HG03045 (cell line): Measurements from ENCODE around the gene COL6A6.
"Not testable (repeated sequence)": the region's sequence is repeated elsewhere in the genome, so short reads cannot be mapped to it uniquely, and the experiment has no call there.

ENCODE experiments used
- ATAC-seq: cut with Tn5 transposase; IDR thresholded peaks from one replicate; pipeline ENCODE4 v1.9.1; 2021; ENCODE audit warnings: mild to moderate bottlenecking, moderate library complexity; ENCODE audit not compliant: unreplicated experiment

COL6A6 gene

GRCh38 chr3:130533247-130533646 is 16.3 kb downstream of the COL6A6 start:
- ATAC-seq = no peak

DNA sequence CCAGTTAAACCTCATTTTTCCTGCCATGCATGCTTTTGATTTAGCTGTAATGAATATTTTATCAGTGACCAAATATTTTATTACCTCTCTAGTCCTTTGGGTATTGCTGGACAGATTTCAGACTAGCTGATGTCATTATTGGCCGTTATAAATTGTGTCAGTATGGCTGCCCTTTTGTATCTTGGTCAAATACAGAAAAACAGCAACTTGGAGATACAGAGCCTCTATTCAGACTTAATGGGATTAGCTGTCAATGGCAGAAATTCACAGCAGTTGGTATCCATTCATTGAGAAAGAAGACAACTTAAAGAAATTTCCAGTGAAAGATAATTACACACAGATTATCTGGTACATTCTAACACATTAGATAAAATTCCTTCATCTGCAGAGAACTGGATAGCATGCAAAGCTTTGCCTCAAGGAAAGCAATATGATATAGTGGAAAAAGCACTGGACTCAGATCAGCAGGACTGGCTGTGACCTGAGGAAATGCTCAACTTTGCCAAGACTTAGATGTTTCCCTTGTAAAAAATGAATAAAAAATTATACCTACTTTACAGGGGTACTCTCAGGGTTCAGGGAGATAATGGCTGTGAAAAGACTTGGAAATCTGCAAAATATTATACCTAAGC is 20.8 kb downstream of the COL6A6 start:
- ATAC-seq = no peak

DNA sequence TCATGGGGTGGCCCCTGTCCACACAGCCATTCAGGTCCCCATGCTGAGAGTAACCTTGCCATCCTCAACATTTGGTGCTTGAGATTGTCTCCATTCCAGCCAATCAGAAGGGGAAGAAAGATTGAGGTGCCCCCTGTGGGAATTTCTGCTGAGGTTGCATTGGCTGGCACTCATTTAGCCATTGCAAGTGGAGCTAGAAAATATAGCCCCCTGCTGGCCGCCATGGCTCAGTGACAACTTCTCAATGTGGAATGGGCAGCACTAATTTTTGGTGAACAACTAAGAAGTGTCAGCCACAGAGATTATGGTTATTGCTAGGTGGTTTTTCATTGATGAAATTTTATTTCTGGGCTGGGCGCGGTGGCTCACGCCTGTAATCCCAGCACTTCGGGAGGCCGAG is 22.0 kb downstream of the COL6A6 start:
- no peak for ATAC-seq

DNA sequence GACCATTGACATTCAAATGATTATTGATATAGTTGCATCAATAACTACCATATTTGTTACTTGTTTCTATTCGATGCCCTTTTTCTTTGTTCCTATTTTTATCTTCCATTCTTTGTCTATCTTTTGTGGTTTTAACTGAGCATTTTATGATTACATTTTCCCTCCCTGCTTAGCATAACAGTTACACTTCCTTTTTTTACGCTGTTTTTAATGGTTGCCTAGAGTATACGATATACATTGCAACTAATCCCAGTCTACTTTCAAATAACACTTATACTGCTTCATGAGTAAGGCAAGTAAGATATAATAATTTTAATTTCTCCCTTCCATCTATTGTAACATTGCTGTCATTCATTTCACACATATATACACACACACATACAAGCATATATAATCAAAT is 26.3 kb downstream of the COL6A6 start:
- no peak for ATAC-seq

DNA sequence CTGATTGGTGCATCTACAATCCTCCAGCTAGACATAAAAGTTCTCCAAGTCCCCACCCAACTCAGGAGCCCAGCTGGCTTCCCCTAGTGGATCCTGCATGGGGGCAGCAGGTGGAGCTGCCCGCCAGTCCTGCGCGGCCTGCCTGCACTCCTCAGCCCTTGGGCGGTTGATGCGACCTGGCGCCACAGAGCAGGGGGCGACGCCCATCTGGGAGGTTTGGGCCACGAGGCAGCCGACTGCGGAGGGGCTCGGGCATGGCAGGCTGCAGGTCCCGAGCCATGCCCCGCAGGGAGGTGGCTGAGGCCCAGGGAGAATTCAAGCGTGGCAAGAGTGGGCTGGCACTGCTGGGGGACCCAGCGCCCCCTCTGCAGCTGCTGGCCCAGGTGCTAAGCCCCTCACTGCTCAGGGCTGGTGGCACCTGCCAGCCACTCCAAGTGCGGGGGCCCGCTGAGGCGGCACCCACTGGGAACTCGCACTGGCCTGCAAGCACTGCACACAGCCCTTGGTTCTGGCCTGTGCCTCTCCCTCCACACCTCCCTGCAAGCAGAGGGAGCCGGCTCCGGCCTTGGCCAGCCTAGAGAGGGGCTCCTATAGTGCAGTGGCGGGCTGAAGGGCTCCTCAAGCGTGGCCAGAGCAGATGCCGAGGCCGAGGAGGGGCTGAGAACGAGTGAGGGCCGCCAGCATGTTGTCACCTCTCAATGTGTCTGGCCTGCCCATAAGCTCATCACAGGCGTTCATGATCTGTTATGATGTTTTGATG is 30.1 kb downstream of the COL6A6 start:
- no peak for ATAC-seq

- ATAC-seq = not testable (repeated sequence)
Observed at GRCh38 chr3:130547680-130548065, 30.7 kb downstream of the COL6A6 start.

DNA sequence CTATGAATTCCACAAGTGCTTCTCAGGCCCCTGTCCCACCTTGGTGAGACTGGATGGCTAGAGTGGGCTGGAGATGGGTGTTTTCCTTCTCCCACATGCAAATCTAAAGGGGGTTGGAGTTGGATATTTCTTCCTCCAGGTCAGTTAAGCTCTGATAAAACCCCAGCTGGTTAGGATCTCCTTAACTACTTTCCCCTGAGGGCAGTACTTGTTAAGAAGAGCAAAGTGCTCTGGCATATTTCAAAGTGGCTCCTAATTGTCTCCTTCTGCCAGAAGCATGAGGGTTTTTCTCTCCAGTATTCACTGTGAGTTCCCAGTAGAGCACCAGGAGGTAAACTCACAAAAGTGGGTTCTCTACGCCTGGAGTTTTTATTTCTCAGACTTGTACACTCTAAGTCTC is 31.4 kb downstream of the COL6A6 start:
- no peak for ATAC-seq

DNA sequence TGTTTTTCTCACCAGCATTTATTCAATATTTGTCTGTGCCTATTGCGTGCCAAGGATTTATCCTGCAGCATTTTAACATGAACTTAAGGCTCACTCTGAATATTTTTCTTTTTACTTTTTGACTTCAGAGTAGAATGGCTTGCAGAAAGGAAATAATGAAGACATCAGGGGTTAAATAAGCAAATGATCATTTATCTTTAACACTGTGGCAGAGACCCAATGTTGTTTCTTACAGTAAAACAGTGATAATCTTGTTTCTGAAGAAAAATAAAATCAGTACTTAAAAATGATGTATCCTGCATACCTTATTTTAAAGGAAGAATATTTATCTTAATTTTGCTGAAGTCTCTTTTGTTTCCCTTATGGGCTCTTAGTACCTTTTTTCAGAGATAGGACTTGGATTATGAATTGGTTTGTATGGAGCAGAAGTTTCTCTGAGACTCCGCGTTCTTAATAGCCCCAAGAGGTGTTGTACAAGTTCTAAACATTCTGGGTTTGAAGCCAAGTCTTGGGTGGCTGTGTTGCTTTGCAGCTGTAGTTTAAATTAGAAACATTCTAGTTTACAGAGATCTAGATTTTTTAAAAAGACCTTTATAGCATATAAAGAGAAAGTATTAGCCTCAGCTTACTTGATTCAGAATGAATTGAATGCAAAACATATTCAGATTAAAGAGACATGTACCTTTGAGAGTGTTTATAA is 40.5 kb downstream of the COL6A6 start:
- no peak for ATAC-seq

DNA sequence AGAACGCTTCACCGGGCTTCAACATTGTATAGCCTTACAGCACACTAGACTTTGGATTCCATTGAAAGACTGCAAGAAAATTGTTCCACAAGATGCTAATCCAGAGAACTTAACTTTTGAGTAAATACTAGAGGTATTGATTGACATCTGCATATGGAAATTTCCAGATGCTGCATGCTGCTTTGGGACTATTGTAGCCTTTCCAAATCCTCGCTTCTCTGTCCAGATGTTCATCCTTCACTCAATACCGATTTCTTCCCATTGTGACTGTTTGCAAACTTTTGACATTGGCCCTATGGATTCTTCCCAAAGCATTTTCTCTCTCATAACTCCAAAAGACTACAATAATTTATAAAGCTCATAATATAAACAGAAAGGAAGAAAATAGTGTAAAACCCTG is 41.4 kb downstream of the COL6A6 start:
- no peak for ATAC-seq

DNA sequence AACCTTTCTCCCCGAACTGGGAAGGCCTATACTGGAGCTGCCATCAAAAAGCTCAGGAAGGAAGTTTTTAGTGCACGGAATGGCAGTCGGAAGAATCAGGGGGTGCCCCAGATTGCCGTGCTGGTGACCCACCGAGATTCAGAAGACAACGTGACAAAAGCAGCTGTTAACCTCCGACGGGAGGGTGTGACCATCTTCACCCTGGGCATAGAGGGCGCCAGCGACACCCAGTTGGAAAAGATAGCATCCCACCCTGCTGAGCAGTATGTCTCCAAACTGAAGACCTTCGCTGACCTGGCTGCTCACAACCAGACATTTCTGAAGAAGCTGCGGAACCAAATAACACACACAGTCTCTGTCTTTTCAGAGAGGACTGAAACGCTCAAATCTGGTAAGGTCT is 48.2 kb downstream of the COL6A6 start:
- no peak for ATAC-seq
